HEK293T (cell line): ENCODE measurements around the gene MSX2.

Experiments used
- CTCF ChIA-PET: fragments of 350-600 bp; formaldehyde crosslinking; extraction: SDS; loops from one replicate; lab custom pipeline; 2021; ENCODE audit warnings: antibody characterized with exemption, inconsistent platforms; lab: Yijun Ruan, JAX
- POLR2A ChIA-PET: fragments of 350-600 bp; formaldehyde crosslinking; extraction: SDS; loops from one replicate; lab custom pipeline; 2020; ENCODE audit warnings: antibody characterized with exemption, inconsistent platforms; lab: Yijun Ruan, JAX
- DNase-seq: peaks from one replicate; pipeline ENCODE4 v3.0.0; 2012; ENCODE audit warnings: mixed read lengths; ENCODE audit errors: extremely low spot score
- ARNT ChIP-seq: fragments of 450-650 bp; IDR thresholded peaks from 2 replicates; pipeline ENCODE4 v1.6.1; 2017; ENCODE audit warnings: mild to moderate bottlenecking
- BHLHE40 ChIP-seq: fragments of 450-650 bp; IDR thresholded peaks from 2 replicates; pipeline ENCODE4 v1.6.1; 2016; ENCODE audit warnings: mild to moderate bottlenecking, moderate library complexity, borderline replicate concordance
- CTBP1 ChIP-seq: fragments of 450-650 bp; IDR thresholded peaks from 2 replicates; pipeline ENCODE4 v1.6.1; 2016; ENCODE audit warnings: borderline replicate concordance
- ELF4 ChIP-seq: fragments of 450-650 bp; IDR thresholded peaks from 2 replicates; pipeline ENCODE4 v1.6.1; 2017; ENCODE audit warnings: antibody characterized with exemption
- FOXA1 ChIP-seq: fragments of 450-650 bp; IDR thresholded peaks from 2 replicates; pipeline ENCODE4 v1.6.1; 2016; ENCODE audit warnings: mild to moderate bottlenecking
- FOXK2 ChIP-seq: fragments of 450-650 bp; IDR thresholded peaks from 2 replicates; pipeline ENCODE4 v1.6.1; 2016; ENCODE audit warnings: mild to moderate bottlenecking
- FOXM1 ChIP-seq: fragments of 450-650 bp; IDR thresholded peaks from 2 replicates; pipeline ENCODE4 v1.6.1; 2017; ENCODE audit warnings: mild to moderate bottlenecking, borderline replicate concordance
- HDGF ChIP-seq: fragments of 450-650 bp; IDR thresholded peaks from 2 replicates; pipeline ENCODE4 v1.6.1; 2017; ENCODE audit warnings: antibody characterized with exemption, borderline replicate concordance
- L3MBTL2 ChIP-seq: fragments of 450-650 bp; conservative IDR thresholded peaks from 2 replicates; pipeline ENCODE4 v1.6.1; 2016; ENCODE audit warnings: mild to moderate bottlenecking
- LEF1 ChIP-seq: fragments of 450-650 bp; IDR thresholded peaks from 2 replicates; pipeline ENCODE4 v1.6.1; 2017; ENCODE audit warnings: mild to moderate bottlenecking, borderline replicate concordance
- NFRKB ChIP-seq: fragments of 450-650 bp; IDR thresholded peaks from 2 replicates; pipeline ENCODE4 v1.6.1; 2016; ENCODE audit warnings: mild to moderate bottlenecking, moderate library complexity
- SP1 ChIP-seq: fragments of 450-650 bp; IDR thresholded peaks from 2 replicates; pipeline ENCODE4 v1.6.1; 2017
- SUZ12 ChIP-seq: fragments of 450-650 bp; IDR thresholded peaks from 2 replicates; pipeline ENCODE4 v1.6.1; 2016; ENCODE audit warnings: mild to moderate bottlenecking
- TARDBP ChIP-seq: fragments of 450-650 bp; IDR thresholded peaks from 2 replicates; pipeline ENCODE4 v1.6.1; 2016
- ZNF384 ChIP-seq: fragments of 450-650 bp; IDR thresholded peaks from 2 replicates; pipeline ENCODE4 v1.6.1; 2016

The MSX2 gene

DNA sequence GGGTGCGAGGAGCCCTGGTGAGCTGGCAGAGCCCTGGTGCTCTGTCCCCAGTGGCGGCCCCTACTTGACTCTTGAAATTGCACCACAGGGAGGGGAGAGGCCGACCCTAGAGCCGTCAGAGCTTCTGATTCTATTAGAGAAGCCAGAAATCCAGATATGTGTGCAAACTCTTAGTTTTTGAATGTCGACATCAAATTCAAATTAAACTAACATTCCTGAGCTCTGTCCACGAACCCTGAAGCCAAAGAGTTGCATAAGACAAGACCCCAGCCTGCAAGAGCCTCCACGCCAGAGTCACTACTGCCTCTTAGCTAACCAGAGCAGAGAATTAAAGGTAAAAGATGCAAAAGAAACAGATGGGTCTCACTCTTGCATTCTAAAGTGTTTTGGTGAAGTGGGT, 29.8 kb upstream of the MSX2 start:
- no peak for TF ChIP-seq BHLHE40
- TF ChIP-seq FOXA1: no peak
- no peak for TF ChIP-seq HDGF
- no peak for TF ChIP-seq TARDBP
- no peak for TF ChIP-seq LEF1
- TF ChIP-seq NFRKB: no peak
- no peak for TF ChIP-seq SP1
- no peak for TF ChIP-seq ELF4
- no peak for TF ChIP-seq ZNF384
- TF ChIP-seq ARNT: no peak
- no peak for TF ChIP-seq CTBP1
- no peak for TF ChIP-seq SUZ12
- no peak for TF ChIP-seq FOXM1
- no peak for DNase-seq
- CTCF ChIA-PET: interaction anchor here (0.6 to 1.0 kb wide), 3 partner anchors 8 to 276 kb away, joined by 3 read pairs; no protein-coding TSS in a partner anchor
- POLR2A ChIA-PET: interaction anchor here (1.3 kb wide), 1 partner anchor 30 kb away, joined by 4 read pairs; the partner anchor contains the start of gene MSX2

DNA sequence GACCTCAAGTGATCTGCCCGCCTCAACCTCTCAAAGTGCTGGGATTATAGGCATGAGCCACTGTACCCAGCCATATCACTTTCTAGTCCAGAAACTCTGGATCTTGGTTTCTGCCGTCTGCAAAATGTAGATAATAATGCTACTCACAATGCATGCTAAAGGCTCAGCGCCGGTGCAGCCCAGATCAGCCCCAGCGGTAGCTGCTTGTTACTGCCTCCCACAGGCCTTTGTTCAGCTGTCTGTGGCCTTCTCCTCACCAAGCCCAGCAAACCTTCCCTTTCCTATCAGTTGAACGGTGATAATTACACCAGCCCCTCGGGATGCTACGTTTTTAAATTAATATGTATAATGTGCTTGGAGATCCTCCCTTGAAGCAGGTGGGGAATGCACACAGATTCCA, 26.2 kb upstream of the MSX2 start:
- POLR2A ChIA-PET: interaction anchor here (1.6 kb wide), 1 partner anchor 22 kb away, joined by 3 read pairs; no protein-coding TSS in a partner anchor
- CTCF ChIA-PET: interaction anchor here (0.7 to 0.9 kb wide), 2 partner anchors 9 to 21 kb away, joined by 4 to 5 read pairs; no protein-coding TSS in a partner anchor
- no peak for DNase-seq
- TF ChIP-seq HDGF: no peak
- TF ChIP-seq FOXM1: no peak
- no peak for TF ChIP-seq ARNT
- no peak for TF ChIP-seq TARDBP
- TF ChIP-seq LEF1: no peak
- no peak for TF ChIP-seq SP1

GRCh38 chr5:174699131-174699530, 25.3 kb upstream of the MSX2 start:
- ChIA-PET POLR2A (interaction anchor here (1.6 kb wide), 1 partner anchor 21 kb away, joined by 3 read pairs; no protein-coding TSS in a partner anchor), CTCF (interaction anchor here (0.6 to 1.2 kb wide), 2 partner anchors 10 to 19 kb away, joined by 3 to 5 read pairs; no protein-coding TSS in a partner anchor)
- DNase-seq: no peak
- TF ChIP-seq TARDBP (no peak), FOXM1 (no peak), LEF1 (no peak), CTBP1 (no peak), SP1 (no peak), BHLHE40 (no peak), HDGF (no peak), L3MBTL2 (no peak), NFRKB (no peak), ELF4 (no peak)

DNA sequence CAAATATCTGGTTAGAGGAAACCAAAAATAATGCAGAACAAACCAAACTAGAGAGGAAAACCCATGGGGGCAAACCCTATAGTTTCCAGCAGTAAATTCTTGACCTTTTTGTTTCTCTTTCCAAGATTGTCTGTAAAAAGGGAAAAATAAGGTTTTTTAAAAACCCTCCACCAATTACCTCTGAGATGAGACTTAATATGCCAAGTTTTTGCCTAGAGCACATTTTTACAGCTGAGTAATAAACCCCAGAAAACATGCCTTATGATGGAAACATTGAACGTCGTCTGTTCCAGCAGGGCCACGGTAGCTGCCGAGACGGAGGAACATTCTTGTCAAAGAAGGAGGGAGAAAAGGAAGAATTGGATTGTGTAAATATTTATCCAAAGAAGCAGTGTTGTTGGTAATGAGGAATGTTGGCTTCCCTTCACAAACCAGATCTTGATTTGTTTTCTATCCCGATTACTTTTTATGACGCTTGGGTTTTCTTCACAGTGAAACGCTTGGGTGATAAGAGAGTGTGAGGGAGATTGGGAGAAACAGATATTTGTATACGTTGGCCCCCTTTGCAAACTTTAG, 17.3 kb upstream of the MSX2 start:
- no peak for DNase-seq
- CTCF ChIA-PET: no interaction called here
- TF ChIP-seq ZNF384: no peak
- no peak for TF ChIP-seq NFRKB
- no peak for TF ChIP-seq TARDBP
- no peak for TF ChIP-seq L3MBTL2
- no peak for TF ChIP-seq LEF1
- POLR2A ChIA-PET: no interaction called here

DNA sequence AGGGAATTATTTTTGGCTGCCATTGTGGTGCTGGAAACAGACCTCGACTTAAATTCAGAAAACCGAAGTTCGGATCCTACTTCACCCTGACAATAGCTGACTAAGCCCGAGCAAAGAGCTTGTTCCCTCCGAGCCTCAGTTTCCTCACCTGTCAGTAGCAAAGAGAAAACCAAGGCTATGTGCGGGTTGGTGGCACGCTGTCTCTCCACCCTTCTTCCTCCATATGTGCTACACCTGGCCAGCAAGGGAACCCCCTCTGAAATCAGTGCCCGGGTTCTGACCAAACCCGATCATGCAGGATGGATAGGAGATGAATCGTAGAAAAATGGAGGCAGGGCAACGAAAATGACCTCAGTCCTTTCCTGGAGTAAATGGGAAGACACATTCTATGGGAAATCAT, 16.7 kb upstream of the MSX2 start:
- ChIA-PET CTCF (no interaction called here), POLR2A (no interaction called here)
- TF ChIP-seq ARNT: no peak
- no peak for TF ChIP-seq FOXA1
- no peak for TF ChIP-seq SUZ12
- no peak for TF ChIP-seq BHLHE40
- no peak for DNase-seq

DNA sequence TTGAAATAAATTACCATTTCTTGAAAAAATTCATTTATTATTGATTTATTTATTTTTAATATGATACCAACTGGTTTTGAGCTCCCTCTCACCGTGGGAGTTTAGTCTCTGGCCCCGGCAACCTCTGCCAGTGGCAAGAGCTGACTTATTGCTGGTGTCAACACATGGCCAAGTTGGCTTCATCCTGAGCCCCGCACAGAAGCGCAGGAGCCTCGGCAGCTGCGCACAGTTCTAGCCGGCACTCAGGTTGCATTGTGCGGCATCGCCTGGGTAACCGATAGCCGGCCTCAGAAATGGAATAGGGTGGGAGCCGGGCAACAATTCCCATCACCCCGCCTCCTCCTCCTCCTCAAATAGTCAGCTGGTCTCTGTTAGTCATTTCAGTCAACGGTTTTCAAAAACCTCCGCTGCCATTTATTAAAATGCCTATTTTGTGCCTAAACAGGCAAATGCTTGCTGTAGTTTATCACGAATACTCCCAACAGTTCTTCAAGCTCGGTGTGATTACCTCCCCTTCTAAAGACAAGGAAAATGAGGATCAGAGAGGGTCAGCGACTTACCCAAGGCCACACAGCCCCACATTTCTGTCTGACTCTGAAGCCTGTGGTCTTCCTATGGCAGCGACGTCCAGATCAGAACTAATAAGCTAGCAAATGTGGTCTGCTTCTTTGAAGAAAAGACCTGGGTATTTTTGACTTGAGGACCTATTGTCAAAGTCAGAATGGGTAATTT, 15.7 kb upstream of the MSX2 start:
- POLR2A ChIA-PET: no interaction called here
- DNase-seq: no peak

DNA sequence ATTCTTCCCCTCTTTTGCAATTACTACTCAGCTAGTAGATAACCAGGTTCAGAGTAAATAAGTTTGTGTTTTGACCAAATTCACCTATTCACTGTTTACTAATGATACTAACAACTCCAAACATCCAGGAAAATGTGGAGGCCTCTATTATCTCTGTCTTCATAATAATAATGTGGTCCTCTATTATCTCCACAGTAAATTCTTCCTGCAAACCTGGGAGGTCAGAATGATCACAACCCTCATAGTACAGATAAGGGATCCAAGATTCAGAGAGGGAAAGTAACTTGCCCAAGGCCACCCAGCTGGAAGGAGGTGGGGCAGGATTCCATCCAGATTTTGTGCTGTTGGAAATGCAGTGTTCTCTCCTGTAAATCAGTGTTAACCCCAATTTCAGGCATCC, 9.6 kb upstream of the MSX2 start:
- ChIA-PET CTCF (no interaction called here), POLR2A (no interaction called here)
- TF ChIP-seq TARDBP: no peak
- TF ChIP-seq SUZ12: no peak
- TF ChIP-seq ARNT: no peak
- TF ChIP-seq CTBP1: no peak
- TF ChIP-seq FOXK2: no peak
- TF ChIP-seq FOXM1: no peak
- TF ChIP-seq NFRKB: no peak
- TF ChIP-seq BHLHE40: no peak
- no peak for TF ChIP-seq HDGF

More for the DNA sequence above, 15.7 kb upstream of the MSX2 start:
- CTCF ChIA-PET: interaction anchor here (0.7 to 1.2 kb wide), 2 partner anchors 9 to 48 kb away, joined by 3 read pairs; no protein-coding TSS in a partner anchor
- no peak for TF ChIP-seq ARNT
- no peak for TF ChIP-seq HDGF
- TF ChIP-seq L3MBTL2: no peak
- no peak for TF ChIP-seq ELF4
- no peak for TF ChIP-seq FOXM1
- no peak for TF ChIP-seq ZNF384
- no peak for TF ChIP-seq LEF1
- TF ChIP-seq CTBP1: no peak
- TF ChIP-seq SP1: no peak
- TF ChIP-seq NFRKB: no peak
- TF ChIP-seq FOXK2: no peak
- TF ChIP-seq TARDBP: no peak

GRCh38 chr5:174715804-174716203, 8.6 kb upstream of the MSX2 start:
- TF ChIP-seq SUZ12 (no peak), SP1 (no peak), FOXA1 (no peak)
- CTCF ChIA-PET: interaction anchor here (0.5 to 0.6 kb wide), 2 partner anchors 14 to 745 kb away, joined by 3 to 4 read pairs; no protein-coding TSS in a partner anchor

More for the DNA sequence above, 9.6 kb upstream of the MSX2 start:
- no peak for DNase-seq

More at GRCh38 chr5:174715804-174716203, 8.6 kb upstream of the MSX2 start:
- POLR2A ChIA-PET: interaction anchor here (1.0 kb wide), 1 partner anchor 24 kb away, joined by 3 read pairs; no protein-coding TSS in a partner anchor
- DNase-seq: no peak
